ENCODE results near the gene RGS12.

The RGS12 gene, protein sequence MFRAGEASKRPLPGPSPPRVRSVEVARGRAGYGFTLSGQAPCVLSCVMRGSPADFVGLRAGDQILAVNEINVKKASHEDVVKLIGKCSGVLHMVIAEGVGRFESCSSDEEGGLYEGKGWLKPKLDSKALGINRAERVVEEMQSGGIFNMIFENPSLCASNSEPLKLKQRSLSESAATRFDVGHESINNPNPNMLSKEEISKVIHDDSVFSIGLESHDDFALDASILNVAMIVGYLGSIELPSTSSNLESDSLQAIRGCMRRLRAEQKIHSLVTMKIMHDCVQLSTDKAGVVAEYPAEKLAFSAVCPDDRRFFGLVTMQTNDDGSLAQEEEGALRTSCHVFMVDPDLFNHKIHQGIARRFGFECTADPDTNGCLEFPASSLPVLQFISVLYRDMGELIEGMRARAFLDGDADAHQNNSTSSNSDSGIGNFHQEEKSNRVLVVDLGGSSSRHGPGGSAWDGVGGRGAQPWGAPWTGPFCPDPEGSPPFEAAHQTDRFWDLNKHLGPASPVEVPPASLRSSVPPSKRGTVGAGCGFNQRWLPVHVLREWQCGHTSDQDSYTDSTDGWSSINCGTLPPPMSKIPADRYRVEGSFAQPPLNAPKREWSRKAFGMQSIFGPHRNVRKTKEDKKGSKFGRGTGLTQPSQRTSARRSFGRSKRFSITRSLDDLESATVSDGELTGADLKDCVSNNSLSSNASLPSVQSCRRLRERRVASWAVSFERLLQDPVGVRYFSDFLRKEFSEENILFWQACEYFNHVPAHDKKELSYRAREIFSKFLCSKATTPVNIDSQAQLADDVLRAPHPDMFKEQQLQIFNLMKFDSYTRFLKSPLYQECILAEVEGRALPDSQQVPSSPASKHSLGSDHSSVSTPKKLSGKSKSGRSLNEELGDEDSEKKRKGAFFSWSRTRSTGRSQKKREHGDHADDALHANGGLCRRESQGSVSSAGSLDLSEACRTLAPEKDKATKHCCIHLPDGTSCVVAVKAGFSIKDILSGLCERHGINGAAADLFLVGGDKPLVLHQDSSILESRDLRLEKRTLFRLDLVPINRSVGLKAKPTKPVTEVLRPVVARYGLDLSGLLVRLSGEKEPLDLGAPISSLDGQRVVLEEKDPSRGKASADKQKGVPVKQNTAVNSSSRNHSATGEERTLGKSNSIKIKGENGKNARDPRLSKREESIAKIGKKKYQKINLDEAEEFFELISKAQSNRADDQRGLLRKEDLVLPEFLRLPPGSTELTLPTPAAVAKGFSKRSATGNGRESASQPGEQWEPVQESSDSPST (N-terminal part only)

GRCh38 chr4:3292571-3293400 lies at the start of gene RGS12:
TSS of gene RGS12 (plus strand) at chr4:3293021. CDS start at chr4:3316171, 23,150 bp downstream.
- peak within 1 kb of the TSS; percentile 92 for H3K4me3 ChIP-seq
- peak; percentile 98 for DNase-seq (ENCODE audit: low spot score)
- H3K27ac ChIP-seq, result peak within 1 kb of the TSS; percentile 96 to 98
- TF ChIP-seq, protein P1, sequence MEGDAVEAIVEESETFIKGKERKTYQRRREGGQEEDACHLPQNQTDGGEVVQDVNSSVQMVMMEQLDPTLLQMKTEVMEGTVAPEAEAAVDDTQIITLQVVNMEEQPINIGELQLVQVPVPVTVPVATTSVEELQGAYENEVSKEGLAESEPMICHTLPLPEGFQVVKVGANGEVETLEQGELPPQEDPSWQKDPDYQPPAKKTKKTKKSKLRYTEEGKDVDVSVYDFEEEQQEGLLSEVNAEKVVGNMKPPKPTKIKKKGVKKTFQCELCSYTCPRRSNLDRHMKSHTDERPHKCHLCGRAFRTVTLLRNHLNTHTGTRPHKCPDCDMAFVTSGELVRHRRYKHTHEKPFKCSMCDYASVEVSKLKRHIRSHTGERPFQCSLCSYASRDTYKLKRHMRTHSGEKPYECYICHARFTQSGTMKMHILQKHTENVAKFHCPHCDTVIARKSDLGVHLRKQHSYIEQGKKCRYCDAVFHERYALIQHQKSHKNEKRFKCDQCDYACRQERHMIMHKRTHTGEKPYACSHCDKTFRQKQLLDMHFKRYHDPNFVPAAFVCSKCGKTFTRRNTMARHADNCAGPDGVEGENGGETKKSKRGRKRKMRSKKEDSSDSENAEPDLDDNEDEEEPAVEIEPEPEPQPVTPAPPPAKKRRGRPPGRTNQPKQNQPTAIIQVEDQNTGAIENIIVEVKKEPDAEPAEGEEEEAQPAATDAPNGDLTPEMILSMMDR (IDR thresholded peaks at IDR 0.05), result no peak

DNA sequence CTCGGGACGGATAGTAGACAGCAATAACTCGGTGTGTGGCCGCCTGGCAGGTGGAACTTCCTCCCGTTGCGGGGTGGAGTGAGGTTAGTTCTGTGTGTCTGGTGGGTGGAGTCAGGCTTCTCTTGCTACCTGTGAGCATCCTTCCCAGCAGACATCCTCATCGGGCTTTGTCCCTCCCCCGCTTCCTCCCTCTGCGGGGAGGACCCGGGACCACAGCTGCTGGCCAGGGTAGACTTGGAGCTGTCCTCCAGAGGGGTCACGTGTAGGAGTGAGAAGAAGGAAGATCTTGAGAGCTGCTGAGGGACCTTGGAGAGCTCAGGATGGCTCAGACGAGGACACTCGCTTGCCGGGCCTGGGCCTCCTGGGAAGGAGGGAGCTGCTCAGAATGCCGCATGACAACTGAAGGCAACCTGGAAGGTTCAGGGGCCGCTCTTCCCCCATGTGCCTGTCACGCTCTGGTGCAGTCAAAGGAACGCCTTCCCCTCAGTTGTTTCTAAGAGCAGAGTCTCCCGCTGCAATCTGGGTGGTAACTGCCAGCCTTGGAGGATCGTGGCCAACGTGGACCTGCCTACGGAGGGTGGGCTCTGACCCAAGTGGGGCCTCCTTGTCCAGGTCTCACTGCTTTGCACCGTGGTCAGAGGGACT lies 49.6 kb upstream of the RGS12 start:
- no peak overlapping the region for H3K4me3 ChIP-seq
- no peak overlapping the region for H3K27ac ChIP-seq
- TF ChIP-seq, protein P1 (IDR thresholded peaks at IDR 0.05), result no peak
- no peak for DNase-seq (ENCODE audit: low spot score)

GRCh38 chr4:3244002-3244401 lies 48.8 kb upstream of the RGS12 start:
- Histone ChIP-seq H3K27ac (no peak overlapping the region), H3K4me3 (no peak overlapping the region)
- TF ChIP-seq, protein P1 (IDR thresholded peaks at IDR 0.05), result no peak
- no peak for DNase-seq (ENCODE audit: low spot score)

- TF ChIP-seq, protein P1 (IDR thresholded peaks at IDR 0.05), result no peak
- no peak for DNase-seq (ENCODE audit: low spot score)
- Histone ChIP-seq H3K27ac (no peak overlapping the region), H3K4me3 (no peak overlapping the region)
Measured at GRCh38 chr4:3244747-3245146, 48.1 kb upstream of the RGS12 start.

DNA sequence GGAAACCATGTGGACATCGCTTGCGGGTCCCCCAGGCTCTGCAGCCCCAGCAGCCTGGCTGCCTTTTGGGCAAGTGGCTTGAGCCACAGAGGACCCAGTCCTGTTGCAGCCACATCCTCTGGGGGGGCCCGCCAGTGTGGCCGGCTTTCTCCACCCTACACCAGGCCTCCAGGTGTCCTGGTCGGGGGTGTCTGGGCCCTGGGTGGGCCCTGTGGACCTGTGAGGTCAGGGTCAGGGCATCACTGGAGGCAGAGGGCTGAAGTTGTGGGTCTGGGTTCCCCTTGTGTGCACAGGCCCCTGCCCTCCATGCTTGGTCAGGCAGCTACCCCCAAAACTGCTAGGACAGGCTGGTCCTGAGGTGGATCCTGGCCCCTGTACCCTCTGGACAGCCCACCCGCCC lies 47.1 kb upstream of the RGS12 start:
- Histone ChIP-seq H3K4me3 (no peak overlapping the region), H3K27ac (no peak overlapping the region)
- TF ChIP-seq, protein P1 (IDR thresholded peaks at IDR 0.05), result no peak
- DNase-seq (ENCODE audit: low spot score), result no peak
